H1 (cell line): ENCODE data around the gene RARRES2. TPM values are rescaled to one million over a fixed set of nuclear protein-coding genes. Genes with fewer than 3 reads are reported as not detected.

Experiments used
- BCL11A ChIP-seq, 2 experiments: IDR thresholded peaks; one replicate each; pipeline ENCODE4 v1.6.1; 2011; ENCODE audit warnings: low read depth in 2 of 2, low read length in 2 of 2, mild to moderate bottlenecking in 2 of 2
- MAFK ChIP-seq: IDR thresholded peaks from 2 replicates; pipeline ENCODE4 v1.6.1; 2012; ENCODE audit warnings: low read depth, mild to moderate bottlenecking, improper control_type of control experiment, low read length
- RFX5 ChIP-seq: IDR thresholded peaks from 2 replicates; pipeline ENCODE4 v1.6.1; 2011; ENCODE audit warnings: low read depth, low read length, improper control_type of control experiment, borderline replicate concordance
- SRF ChIP-seq: IDR thresholded peaks from 2 replicates; pipeline ENCODE4 v1.6.1; 2011; ENCODE audit warnings: mild to moderate bottlenecking, low read depth, low read length, moderate library complexity
- polyA plus RNA-seq, 7 experiments: library from polyadenylated mRNA; depleted of rRNA in 3 of 7; stranded (reverse) in 5 of 7; unstranded in 2 of 7; fragments of >200 nt in 5 of 7; fragments of 200-250 nt in 2 of 7; gene quantifications; 1 replicate in 5 of 7; 2 replicates in 1 of 7; 4 replicates in 1 of 7; pipeline versions ENCODE4 v1.2.1 to v1.2.3, GENCODE V29; 2011 to 2013; ENCODE audit warnings: missing spikeins in 2 of 7, mixed read lengths in 2 of 7
- total RNA-seq: library from RNA; stranded (reverse); fragmentation: NEBNext Ultra II Directional; extraction: Animal tissue kit (Norgen Biotek cat#: 25700); gene quantifications from 2 replicates; pipeline ENCODE4 v1.2.1, GENCODE V29; 2021

RARRES2 gene
- total and polyA plus RNA-seq, 2 of the 8 experiments (the other 6 are each of a cell fraction or from before 2014, with no cell fraction given), result 254 to 441 TPM

GRCh38 chr7:150382123-150382843 lies 40.9 kb upstream of the RARRES2 start (continued):
- no peak for TF ChIP-seq MAFK
- no peak for TF ChIP-seq BCL11A (IDR thresholded peaks at IDR 0.05; ENCODE audit: low read depth in 2 of 2, low read length in 2 of 2)
- no peak for TF ChIP-seq RFX5
- no peak for TF ChIP-seq SRF
